ENCODE results near the gene CLIP4.

DNA sequence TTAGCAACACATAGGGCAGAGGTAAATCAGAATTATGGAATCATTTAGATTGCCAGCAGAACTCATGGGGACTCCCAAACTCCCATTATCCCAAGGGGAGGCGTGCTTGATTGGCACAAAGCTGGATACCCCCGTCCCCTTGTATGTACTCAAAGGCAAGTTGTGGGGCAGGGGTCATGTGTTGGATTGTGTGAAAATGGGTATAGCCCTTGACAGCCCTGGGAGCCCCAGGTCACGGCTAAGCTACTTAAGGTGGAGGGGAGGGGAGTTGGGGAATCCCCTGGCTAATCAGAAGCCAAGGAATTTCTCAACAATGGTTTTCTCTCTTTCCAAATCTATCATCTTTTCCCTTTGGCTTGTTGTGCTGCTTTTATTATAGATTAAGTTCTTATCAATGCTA, 32.7 kb downstream of the CLIP4 start:
- TF ChIP-seq, protein P1, sequence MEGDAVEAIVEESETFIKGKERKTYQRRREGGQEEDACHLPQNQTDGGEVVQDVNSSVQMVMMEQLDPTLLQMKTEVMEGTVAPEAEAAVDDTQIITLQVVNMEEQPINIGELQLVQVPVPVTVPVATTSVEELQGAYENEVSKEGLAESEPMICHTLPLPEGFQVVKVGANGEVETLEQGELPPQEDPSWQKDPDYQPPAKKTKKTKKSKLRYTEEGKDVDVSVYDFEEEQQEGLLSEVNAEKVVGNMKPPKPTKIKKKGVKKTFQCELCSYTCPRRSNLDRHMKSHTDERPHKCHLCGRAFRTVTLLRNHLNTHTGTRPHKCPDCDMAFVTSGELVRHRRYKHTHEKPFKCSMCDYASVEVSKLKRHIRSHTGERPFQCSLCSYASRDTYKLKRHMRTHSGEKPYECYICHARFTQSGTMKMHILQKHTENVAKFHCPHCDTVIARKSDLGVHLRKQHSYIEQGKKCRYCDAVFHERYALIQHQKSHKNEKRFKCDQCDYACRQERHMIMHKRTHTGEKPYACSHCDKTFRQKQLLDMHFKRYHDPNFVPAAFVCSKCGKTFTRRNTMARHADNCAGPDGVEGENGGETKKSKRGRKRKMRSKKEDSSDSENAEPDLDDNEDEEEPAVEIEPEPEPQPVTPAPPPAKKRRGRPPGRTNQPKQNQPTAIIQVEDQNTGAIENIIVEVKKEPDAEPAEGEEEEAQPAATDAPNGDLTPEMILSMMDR (IDR thresholded peaks at IDR 0.05): no peak
- TF ChIP-seq POLR2A (IDR thresholded peaks at IDR 0.05): no peak

Measured in ovary (tissue), 3 donors.